PFSK-1 (cell line): ENCODE measurements around the gene UGGT2.

Source experiments
- FOXP2 ChIP-seq: optimal IDR thresholded peaks from 2 replicates; pipeline ENCODE3; 2011; ENCODE audit warnings: borderline replicate concordance, control low read depth, inconsistent platforms; ENCODE audit not compliant: insufficient read depth; ENCODE audit errors: extremely low read length, extremely low read depth
- POLR2AphosphoS5 ChIP-seq: IDR thresholded peaks from 2 replicates; pipeline ENCODE4 v1.6.1; 2012; ENCODE audit warnings: low read depth, mild to moderate bottlenecking, control low read depth, low read length, moderate library complexity
- SIN3A ChIP-seq: IDR thresholded peaks from 2 replicates; pipeline ENCODE4 v1.6.1; 2012; ENCODE audit warnings: mild to moderate bottlenecking, low read length, moderate library complexity, borderline replicate concordance; ENCODE audit not compliant: insufficient read depth
- TAF1 ChIP-seq: IDR thresholded peaks from 2 replicates; pipeline ENCODE4 v1.6.1; 2012; ENCODE audit warnings: low read length, control low read depth, borderline replicate concordance; ENCODE audit not compliant: insufficient read depth
- TF ChIP-seq, protein P1 (sequence below), 2 experiments: IDR thresholded peaks; 2 replicates each; pipeline versions ENCODE4 v1.6.1 to v1.8.0; 2011 to 2012; ENCODE audit warnings: low read depth in 2 of 2, low read length in 2 of 2, control low read depth in 1 of 2, inconsistent platforms in 1 of 2, mild to moderate bottlenecking in 1 of 2, moderate library complexity in 1 of 2; ENCODE audit not compliant: insufficient read depth in 1 of 2

UGGT2 gene

DNA sequence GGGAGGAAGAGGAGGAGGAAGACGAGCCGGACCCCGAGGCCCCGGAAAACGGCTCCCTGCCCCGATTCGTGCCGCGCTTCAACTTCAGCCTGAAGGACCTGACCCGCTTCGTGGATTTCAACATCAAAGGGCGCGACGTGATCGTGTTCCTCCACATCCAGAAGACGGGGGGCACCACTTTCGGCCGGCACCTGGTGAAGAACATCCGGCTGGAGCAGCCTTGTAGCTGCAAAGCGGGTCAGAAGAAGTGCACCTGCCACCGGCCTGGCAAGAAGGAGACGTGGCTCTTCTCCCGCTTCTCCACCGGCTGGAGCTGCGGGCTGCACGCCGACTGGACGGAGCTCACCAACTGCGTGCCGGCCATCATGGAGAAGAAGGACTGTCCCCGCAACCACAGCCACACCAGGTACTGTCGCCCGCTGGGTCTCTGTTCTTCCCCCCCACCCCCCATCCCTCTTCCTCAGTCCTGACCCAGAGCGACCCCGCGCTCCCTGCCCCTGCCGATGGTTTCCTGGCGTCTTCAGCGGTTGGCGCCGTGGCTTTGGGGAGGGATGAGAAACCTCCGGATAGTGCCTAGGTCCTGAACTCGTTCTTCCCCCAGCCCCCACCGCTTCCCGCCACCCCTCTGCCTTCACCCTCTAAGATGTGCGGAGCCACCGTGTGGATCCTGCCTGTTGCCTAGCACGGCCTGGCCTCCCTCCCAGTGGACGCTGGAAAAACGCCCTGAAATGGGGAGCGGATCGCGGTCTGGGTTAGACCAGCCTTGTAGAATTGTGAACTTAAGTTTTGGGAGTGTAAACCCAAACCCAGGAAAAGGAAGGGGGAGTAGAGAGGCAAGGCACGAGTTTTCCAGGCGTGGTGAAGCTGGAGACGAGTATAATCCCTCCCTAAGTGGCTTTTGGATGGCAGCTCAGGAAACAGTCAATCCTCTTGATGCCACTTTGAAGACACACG lies 38.2 kb upstream of the UGGT2 start:
- TF ChIP-seq TAF1: no peak
- no peak for TF ChIP-seq FOXP2
- TF ChIP-seq, protein P1, sequence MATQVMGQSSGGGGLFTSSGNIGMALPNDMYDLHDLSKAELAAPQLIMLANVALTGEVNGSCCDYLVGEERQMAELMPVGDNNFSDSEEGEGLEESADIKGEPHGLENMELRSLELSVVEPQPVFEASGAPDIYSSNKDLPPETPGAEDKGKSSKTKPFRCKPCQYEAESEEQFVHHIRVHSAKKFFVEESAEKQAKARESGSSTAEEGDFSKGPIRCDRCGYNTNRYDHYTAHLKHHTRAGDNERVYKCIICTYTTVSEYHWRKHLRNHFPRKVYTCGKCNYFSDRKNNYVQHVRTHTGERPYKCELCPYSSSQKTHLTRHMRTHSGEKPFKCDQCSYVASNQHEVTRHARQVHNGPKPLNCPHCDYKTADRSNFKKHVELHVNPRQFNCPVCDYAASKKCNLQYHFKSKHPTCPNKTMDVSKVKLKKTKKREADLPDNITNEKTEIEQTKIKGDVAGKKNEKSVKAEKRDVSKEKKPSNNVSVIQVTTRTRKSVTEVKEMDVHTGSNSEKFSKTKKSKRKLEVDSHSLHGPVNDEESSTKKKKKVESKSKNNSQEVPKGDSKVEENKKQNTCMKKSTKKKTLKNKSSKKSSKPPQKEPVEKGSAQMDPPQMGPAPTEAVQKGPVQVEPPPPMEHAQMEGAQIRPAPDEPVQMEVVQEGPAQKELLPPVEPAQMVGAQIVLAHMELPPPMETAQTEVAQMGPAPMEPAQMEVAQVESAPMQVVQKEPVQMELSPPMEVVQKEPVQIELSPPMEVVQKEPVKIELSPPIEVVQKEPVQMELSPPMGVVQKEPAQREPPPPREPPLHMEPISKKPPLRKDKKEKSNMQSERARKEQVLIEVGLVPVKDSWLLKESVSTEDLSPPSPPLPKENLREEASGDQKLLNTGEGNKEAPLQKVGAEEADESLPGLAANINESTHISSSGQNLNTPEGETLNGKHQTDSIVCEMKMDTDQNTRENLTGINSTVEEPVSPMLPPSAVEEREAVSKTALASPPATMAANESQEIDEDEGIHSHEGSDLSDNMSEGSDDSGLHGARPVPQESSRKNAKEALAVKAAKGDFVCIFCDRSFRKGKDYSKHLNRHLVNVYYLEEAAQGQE (IDR thresholded peaks at IDR 0.05; ENCODE audit: insufficient read depth in 1 of 2, low read depth in 2 of 2, low read length in 2 of 2): no peak
- TF ChIP-seq SIN3A: no peak
- no peak for TF ChIP-seq POLR2AphosphoS5

DNA sequence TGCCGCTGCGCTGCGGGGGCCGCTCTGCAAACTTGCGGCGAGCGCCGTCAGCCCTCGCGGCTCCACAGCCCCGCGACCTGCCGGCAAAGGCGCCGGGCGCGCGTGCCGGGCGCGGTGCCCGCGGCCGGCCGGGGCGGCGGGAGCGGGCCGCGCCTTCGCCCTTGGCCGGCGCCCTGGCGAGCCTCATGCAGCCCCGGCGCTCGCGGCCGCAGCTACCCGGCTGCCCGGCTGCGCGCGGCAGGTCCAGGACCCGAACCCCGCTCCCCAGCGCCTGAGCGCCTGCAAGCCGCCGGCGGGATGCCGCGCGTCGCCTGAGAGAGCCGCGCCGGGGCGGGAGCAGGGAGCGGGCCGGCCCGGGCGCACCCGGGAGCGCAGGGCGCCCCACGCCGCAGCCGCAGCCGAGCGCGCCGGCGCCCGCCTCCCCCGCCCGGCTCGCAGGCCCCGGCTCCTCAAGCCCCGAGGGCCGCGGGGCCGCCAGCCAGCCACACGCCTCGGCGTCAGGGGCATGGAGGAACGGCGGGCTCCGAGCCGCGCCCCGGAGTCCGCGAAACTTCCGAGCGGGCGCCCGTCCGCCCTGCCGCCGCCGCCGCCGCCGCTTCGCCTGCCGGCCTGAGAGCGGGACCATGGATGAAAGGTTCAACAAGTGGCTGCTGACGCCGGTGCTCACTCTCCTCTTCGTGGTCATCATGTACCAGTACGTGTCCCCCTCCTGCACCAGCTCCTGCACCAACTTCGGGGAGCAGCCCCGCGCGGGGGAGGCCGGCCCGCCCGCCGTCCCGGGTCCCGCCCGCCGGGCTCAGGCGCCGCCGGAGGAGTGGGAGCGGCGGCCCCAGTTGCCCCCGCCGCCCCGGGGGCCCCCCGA lies 37.3 kb upstream of the UGGT2 start:
- no peak for TF ChIP-seq FOXP2
- TF ChIP-seq TAF1: no peak
- TF ChIP-seq, protein P1 (IDR thresholded peaks at IDR 0.05; ENCODE audit: insufficient read depth in 1 of 2, low read depth in 2 of 2, low read length in 2 of 2): no peak

DNA sequence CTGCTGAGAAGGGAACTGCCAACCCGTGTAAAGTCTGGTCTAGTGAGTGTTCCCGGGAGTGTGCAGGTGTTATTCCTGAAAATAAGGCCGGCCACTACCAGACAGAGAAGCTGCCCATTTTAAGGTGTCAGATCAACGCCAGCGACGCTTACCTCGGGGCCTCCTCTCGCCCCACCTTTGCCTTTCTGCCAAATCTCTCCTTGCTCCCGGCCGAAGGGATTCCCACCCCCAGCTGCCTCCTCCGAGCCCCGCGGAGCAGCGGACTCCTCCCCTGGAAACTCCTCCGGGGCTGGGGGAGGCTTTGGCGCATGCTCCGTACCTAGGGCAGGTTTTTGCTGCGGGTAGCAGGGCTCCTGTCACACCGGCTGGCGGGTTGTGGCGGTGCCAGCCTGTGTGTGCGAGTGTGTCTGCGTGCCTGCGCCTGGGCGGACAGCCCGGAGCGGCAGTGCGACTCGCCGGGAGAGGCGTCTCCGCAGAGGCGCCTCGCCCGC lies 36.6 kb upstream of the UGGT2 start, which contains the start of gene HS6ST3:
Gene HS6ST3, plus strand, starts transcription at position 359 of the 491 bp plus-strand sequence.
- TF ChIP-seq, protein P1 (IDR thresholded peaks at IDR 0.05; ENCODE audit: insufficient read depth in 1 of 2, low read depth in 2 of 2, low read length in 2 of 2): no peak
- TF ChIP-seq TAF1: no peak
- no peak for TF ChIP-seq POLR2AphosphoS5
- no peak for TF ChIP-seq FOXP2
- TF ChIP-seq SIN3A: no peak

DNA sequence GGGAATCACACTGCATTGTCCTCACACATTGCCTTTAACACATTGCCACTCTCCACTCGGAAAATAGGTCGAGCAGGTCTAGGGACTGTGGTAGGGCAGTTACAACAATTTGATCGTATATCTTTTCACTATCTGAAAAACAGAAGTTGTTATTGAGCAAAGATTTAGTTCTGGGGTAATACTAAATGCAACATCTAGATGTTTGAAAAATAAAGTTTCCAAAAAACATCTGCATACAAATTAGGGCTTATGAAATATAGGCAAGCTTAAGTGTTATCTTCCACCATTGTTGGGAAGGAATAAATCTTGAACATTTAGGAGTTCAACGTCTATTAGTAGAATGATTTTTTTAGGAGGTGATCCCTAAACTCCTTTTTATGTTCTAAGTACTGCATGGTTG lies 35.9 kb upstream of the UGGT2 start:
- TF ChIP-seq SIN3A: no peak

DNA sequence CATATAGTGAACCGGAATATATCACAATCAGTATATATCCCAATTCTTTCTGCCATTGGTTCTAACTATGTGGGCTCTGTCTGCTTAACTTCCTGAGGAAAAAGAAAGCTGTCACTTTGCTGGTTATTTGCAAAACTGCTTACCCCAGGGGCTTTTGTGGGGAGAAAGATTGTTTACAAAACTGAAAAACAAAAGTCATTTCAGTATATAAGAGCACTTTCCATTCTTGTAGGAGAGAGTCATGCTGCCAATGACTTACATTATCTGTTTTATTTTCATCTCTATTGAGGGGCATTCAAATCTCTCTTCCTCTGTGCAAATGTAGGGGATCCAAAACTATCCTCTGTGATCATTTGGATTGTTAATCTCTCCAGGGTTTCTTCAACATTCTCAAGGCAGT lies 33.5 kb upstream of the UGGT2 start:
- TF ChIP-seq TAF1: no peak
- no peak for TF ChIP-seq SIN3A
- TF ChIP-seq, protein P1 (IDR thresholded peaks at IDR 0.05; ENCODE audit: insufficient read depth in 1 of 2, low read depth in 2 of 2, low read length in 2 of 2): no peak
- TF ChIP-seq POLR2AphosphoS5: no peak
- TF ChIP-seq FOXP2: no peak
